ENCODE results near the gene REEP1.
"Not testable (repeated sequence)": the region's sequence is repeated elsewhere in the genome, so short reads cannot be mapped to it uniquely, and the experiment has no call there.

The REEP1 gene

GRCh38 chr2:86283411-86284030 is 53.9 kb downstream of the REEP1 start:
- DNase-seq (ENCODE audit: low read depth in 2 of 2) = no peak

GRCh38 chr2:86281066-86281700 is 56.2 kb downstream of the REEP1 start:
- DNase-seq (ENCODE audit: low read depth in 2 of 2) = no peak

GRCh38 chr2:86280191-86280667 is 57.2 kb downstream of the REEP1 start:
- DNase-seq (ENCODE audit: low read depth in 2 of 2) = no peak

GRCh38 chr2:86275962-86276361 is 61.5 kb downstream of the REEP1 start:
- DNase-seq (ENCODE audit: low read depth in 2 of 2) = no peak

GRCh38 chr2:86275384-86275799 is 62.0 kb downstream of the REEP1 start:
- DNase-seq (ENCODE audit: low read depth in 2 of 2) = no peak

GRCh38 chr2:86274918-86275275 is 62.5 kb downstream of the REEP1 start:
- DNase-seq (ENCODE audit: low read depth in 2 of 2) = no peak

GRCh38 chr2:86274265-86274917 is 63.0 kb downstream of the REEP1 start:
- no peak for DNase-seq (ENCODE audit: low read depth in 2 of 2)

- no peak for DNase-seq (ENCODE audit: low read depth in 2 of 2)
These were observed 65.3 kb downstream of the REEP1 start for GRCh38 chr2:86272111-86272510.

- no peak for DNase-seq (ENCODE audit: low read depth in 2 of 2)
These were observed 66.2 kb downstream of the REEP1 start for GRCh38 chr2:86271248-86271647.

GRCh38 chr2:86263956-86264355 is 73.5 kb downstream of the REEP1 start:
- no peak for DNase-seq (ENCODE audit: low read depth in 2 of 2)

- no peak for DNase-seq (ENCODE audit: low read depth in 2 of 2)
These were observed 76.4 kb downstream of the REEP1 start for GRCh38 chr2:86260978-86261377.

GRCh38 chr2:86258106-86258505 is 79.3 kb downstream of the REEP1 start:
- no peak for DNase-seq (ENCODE audit: low read depth in 2 of 2)

- DNase-seq (ENCODE audit: low read depth in 2 of 2) = no peak
These were observed 80.4 kb downstream of the REEP1 start for GRCh38 chr2:86256982-86257381.

- DNase-seq (ENCODE audit: low read depth in 2 of 2) = no peak
These were observed 81.1 kb downstream of the REEP1 start for GRCh38 chr2:86256300-86256699.

- DNase-seq (ENCODE audit: low read depth in 2 of 2) = no peak
These were observed 82.6 kb downstream of the REEP1 start for GRCh38 chr2:86254576-86255538.

- no peak for DNase-seq (ENCODE audit: low read depth in 2 of 2)
These were observed 84.0 kb downstream of the REEP1 start for GRCh38 chr2:86253424-86253823.

- no peak for DNase-seq (ENCODE audit: low read depth in 2 of 2)
These were observed 85.6 kb downstream of the REEP1 start for GRCh38 chr2:86251840-86252266.

GRCh38 chr2:86249579-86250391 is 87.6 kb downstream of the REEP1 start:
- no peak for DNase-seq (ENCODE audit: low read depth in 2 of 2)

GRCh38 chr2:86249176-86249575 is 88.2 kb downstream of the REEP1 start:
- DNase-seq (ENCODE audit: low read depth in 2 of 2) = no peak

GRCh38 chr2:86245222-86245621 is 92.2 kb downstream of the REEP1 start:
- not testable (repeated sequence) for DNase-seq (ENCODE audit: low read depth in 2 of 2)

GRCh38 chr2:86244781-86245180 is 92.6 kb downstream of the REEP1 start:
- not testable (repeated sequence) for DNase-seq (ENCODE audit: low read depth in 2 of 2)
